Measurements from ENCODE around the gene WBP2. TPM values are rescaled to one million over a fixed set of nuclear protein-coding genes. Genes with fewer than 3 reads are reported as not detected.

The WBP2 gene
- total and polyA plus RNA-seq, 2 of the 8 experiments (the other 6 are each of a cell fraction or from before 2014, with no cell fraction given), result 48.2 to 71.2 TPM

GRCh38 chr17:75820094-75821080 lies 34.7 kb downstream of the WBP2 start:
- H3K23ac ChIP-seq (ENCODE audit: insufficient read length), result no peak overlapping the region
- H3K27me3 ChIP-seq (replicated peaks in 1 of 4; ENCODE audit: control insufficient read depth in 3 of 4, extremely low read depth in 1 of 4, insufficient read depth in 3 of 4, low read length in 3 of 4), result no peaks in the 10 kb centered on the region
- H3K9me3 ChIP-seq (ENCODE audit: insufficient read depth in 2 of 2, low read depth in 1 of 2, low read length in 1 of 2), result no peaks in the 10 kb centered on the region
- no peak overlapping the region for H3K9ac ChIP-seq (replicated peaks in 1 of 4; ENCODE audit: extremely low read depth in 1 of 4, low read depth in 3 of 4, low read length in 3 of 4)
- H3K56ac ChIP-seq (replicated peaks; ENCODE audit: insufficient read length, low read depth, low read length), result no peak overlapping the region
- POLR2A ChIA-PET (ENCODE audit: partially characterized antibody), result interaction anchor here (5.0 to 16.0 kb wide), 3 partner anchors 7 to 44 kb away, joined by 36 to 216 read pairs (median 64); partner anchors contain the start of gene UNK
- no peak overlapping the region for H2AFZ ChIP-seq (ENCODE audit: low read length)
- no peak overlapping the region for H3K27ac ChIP-seq (ENCODE audit: low read depth, low read length)
- H3K23me2 ChIP-seq (ENCODE audit: low read depth, low read length), result no peaks in the 10 kb centered on the region
- CTCF ChIA-PET (ENCODE audit: partially characterized antibody), result interaction anchor here (0.6 to 21.9 kb wide), 5 partner anchors 7 to 32 kb away, joined by 3 to 563 read pairs (median 9); partner anchors contain the start of genes UNC13D and WBP2
- H3K4me1 ChIP-seq (replicated peaks in 1 of 4; ENCODE audit: control insufficient read depth in 3 of 4, insufficient read depth in 4 of 4, low read length in 3 of 4), result no peaks in the 10 kb centered on the region
- H2BK5ac ChIP-seq (ENCODE audit: low read depth, low read length), result no peak overlapping the region
- H3K4ac ChIP-seq (replicated peaks; ENCODE audit: insufficient read length, low read depth, low read length), result no peak overlapping the region
- peaks cover 0 to 6% of the 10 kb centered on the region in 2 experiments for H4K20me1 ChIP-seq (replicated peaks in 1 of 2; ENCODE audit: control insufficient read depth in 1 of 2, insufficient read depth in 2 of 2, low read length in 2 of 2)
- no peak overlapping the region for H4K91ac ChIP-seq (replicated peaks; ENCODE audit: insufficient read length, low read length)
- H3K14ac ChIP-seq (ENCODE audit: insufficient read length), result no peak overlapping the region
- H2BK120ac ChIP-seq (replicated peaks; ENCODE audit: low read depth, low read length), result no peak overlapping the region
- FAIRE-seq (no peak), DNase-seq (ENCODE audit: low read depth in 1 of 2, low spot score in 2 of 2) (no peak)
- WGBS, 2 experiments (ENCODE audit: extremely low coverage in 1 of 2, insufficient coverage in 1 of 2, insufficient read length in 1 of 2, insufficient replicate concordance in 2 of 2, low coverage in 1 of 2, low lambda C conversion rate in 2 of 2, missing lambda C conversion rate in 1 of 2), result 82% methylated on average over 21 of the region's 21 CpGs; no CpG with 5 or more reads in 1 of the 2 experiments
- H3K4me3 ChIP-seq (ENCODE audit: extremely low read depth in 1 of 4, insufficient read depth in 2 of 4, low read depth in 3 of 4, low read length in 4 of 4), result no peak overlapping the region
- H4K8ac ChIP-seq (ENCODE audit: extremely low read depth, insufficient read depth, low read length), result no peak overlapping the region
- H3K36me3 ChIP-seq (ENCODE audit: control insufficient read depth in 2 of 4, insufficient read depth in 4 of 4, low read length in 3 of 4), result peaks cover 22 to 65% (median 50%) of the 10 kb centered on the region in 4 experiments
- no peak overlapping the region for H2BK20ac ChIP-seq (ENCODE audit: low read length)
- H2BK12ac ChIP-seq (ENCODE audit: low read depth, low read length), result no peak overlapping the region
- no peak overlapping the region for H2BK15ac ChIP-seq (ENCODE audit: low read length)
- no peaks in the 10 kb centered on the region for H3K79me1 ChIP-seq (ENCODE audit: low read depth, low read length)
- no peak overlapping the region for H3K18ac ChIP-seq (ENCODE audit: extremely low read depth, low read length)
- no peaks in the 10 kb centered on the region for H3K79me2 ChIP-seq (ENCODE audit: control insufficient read depth in 1 of 2, insufficient read depth in 2 of 2, low read length in 2 of 2)
- H3K4me2 ChIP-seq (ENCODE audit: insufficient read depth in 1 of 2, low read depth in 2 of 2, low read length in 2 of 2), result no peak overlapping the region
- no peak overlapping the region for H2AK5ac ChIP-seq (ENCODE audit: low read depth, low read length)
- TF ChIP-seq PHF8 (conservative IDR thresholded peaks at IDR 0.05; ENCODE audit: low read depth, low read length), result no peak
- TF ChIP-seq EZH2 (IDR thresholded peaks at IDR 0.05; ENCODE audit: low read depth, low read length, severe bottlenecking), result no peak
- no peak for TF ChIP-seq RXRA (IDR thresholded peaks at IDR 0.05; ENCODE audit: insufficient read depth, low read depth, low read length)
- no peak for TF ChIP-seq ATF2 (IDR thresholded peaks at IDR 0.05; ENCODE audit: low read length)
- no peak for TF ChIP-seq HDAC6 (IDR thresholded peaks at IDR 0.05; ENCODE audit: low read depth, low read length)
- TF ChIP-seq NRF1 (IDR thresholded peaks at IDR 0.05; ENCODE audit: low read depth, low read length), result no peak
- TF ChIP-seq SIRT6 (IDR thresholded peaks at IDR 0.05; ENCODE audit: low read length), result no peak
- no peak for TF ChIP-seq CBX5 (IDR thresholded peaks at IDR 0.05; ENCODE audit: low read depth, low read length)
- TF ChIP-seq EGR1 (IDR thresholded peaks at IDR 0.05; ENCODE audit: borderline replicate concordance, low read depth, low read length), result no peak
- no peak overlapping the region for H4K5ac ChIP-seq (ENCODE audit: insufficient read length, low read depth, low read length)
